WTC11 (cell line): ENCODE data around the gene WNT3A. TPM values are rescaled to one million over a fixed set of nuclear protein-coding genes. Genes with fewer than 3 reads are reported as not detected.

ENCODE experiments used
- ATAC-seq: fragments of 200-7000 bp; cut with Tn5 transposase; 2 replicates; pipeline ENCODE4 v1.10.0; 2021; ENCODE audit warnings: mild to moderate bottlenecking, moderate library complexity
- CTCF ChIA-PET: fragments of 300-600 bp; sonication (Branson Sonifier 250); formaldehyde crosslinking; loops from one replicate; lab custom pipeline; 2021; ENCODE audit warnings: antibody characterized with exemption; lab: Charles Lee
- POLR2A ChIA-PET: fragments of 350-600 bp; sonication (Branson Sonifier 250); formaldehyde crosslinking; loops from one replicate; lab custom pipeline; 2021; ENCODE audit warnings: antibody characterized with exemption; lab: Charles Lee
- DNase-seq: peaks from one replicate; pipeline ENCODE4 v3.0.0; 2021; ENCODE audit warnings: low spot score
- H3K27ac Mint-ChIP-seq: 2 replicates; pipeline ENCODE4 v1.8.0; 2021; ENCODE audit warnings: mixed read lengths
- H3K27me3 Mint-ChIP-seq: 2 replicates; pipeline ENCODE4 v1.8.0; 2021; ENCODE audit warnings: low read depth, mild to moderate bottlenecking, moderate library complexity, mixed read lengths
- H3K36me3 Mint-ChIP-seq: 2 replicates; pipeline ENCODE4 v1.8.0; 2021; ENCODE audit warnings: mixed read lengths
- H3K4me1 Mint-ChIP-seq: 2 replicates; pipeline ENCODE4 v1.8.0; 2022; ENCODE audit warnings: mixed read lengths
- H3K4me3 Mint-ChIP-seq: 2 replicates; pipeline ENCODE4 v1.8.0; 2021; ENCODE audit warnings: mild to moderate bottlenecking, moderate library complexity, mixed read lengths
- H3K9me3 Mint-ChIP-seq: 2 replicates; pipeline ENCODE4 v1.8.0; 2021; ENCODE audit warnings: mixed read lengths
- CBFB ChIP-seq: sonication (generic); formaldehyde crosslinking; IDR thresholded peaks from 2 replicates; pipeline ENCODE4 v1.8.1; 2022; ENCODE audit warnings: mild to moderate bottlenecking, low read depth, missing genetic modification reagents
- CREM ChIP-seq: sonication (generic); formaldehyde crosslinking; IDR thresholded peaks from 2 replicates; pipeline ENCODE4 v1.8.1; 2022; ENCODE audit warnings: mild to moderate bottlenecking, missing genetic modification reagents, moderate library complexity
- EMX1 ChIP-seq: fragments of 250-450 bp; sonication (Bioruptor Pico); IDR thresholded peaks from 2 replicates; pipeline ENCODE4 v1.8.0; 2021; ENCODE audit warnings: mild to moderate bottlenecking
- FOXJ3 ChIP-seq: sonication (generic); formaldehyde crosslinking; IDR thresholded peaks from 2 replicates; pipeline ENCODE4 v1.9.0; 2021; ENCODE audit warnings: missing genetic modification reagents, mild to moderate bottlenecking, borderline replicate concordance
- IRF1 ChIP-seq: sonication (generic); formaldehyde crosslinking; IDR thresholded peaks from 2 replicates; pipeline ENCODE4 v1.8.0; 2023; ENCODE audit warnings: missing genetic modification reagents
- IRF2 ChIP-seq: sonication (generic); formaldehyde crosslinking; IDR thresholded peaks from 2 replicates; pipeline ENCODE4 v1.8.0; 2022; ENCODE audit warnings: low read depth, missing genetic modification reagents, borderline replicate concordance
- MAX ChIP-seq: sonication (generic); formaldehyde crosslinking; IDR thresholded peaks from 2 replicates; pipeline ENCODE4 v1.8.0; 2022; ENCODE audit warnings: mild to moderate bottlenecking, missing genetic modification reagents
- NFATC4 ChIP-seq: fragments of 250-450 bp; sonication (Bioruptor Pico); IDR thresholded peaks from 2 replicates; pipeline ENCODE4 v1.9.0; 2021; ENCODE audit warnings: mild to moderate bottlenecking
- PRRX2 ChIP-seq: fragments of 250-450 bp; sonication (Bioruptor Pico); IDR thresholded peaks from 2 replicates; pipeline ENCODE4 v1.8.0; 2021; ENCODE audit warnings: mild to moderate bottlenecking
- SP1 ChIP-seq: sonication (generic); formaldehyde crosslinking; conservative IDR thresholded peaks from 2 replicates; pipeline ENCODE4 v1.8.1; 2022; ENCODE audit warnings: missing genetic modification reagents
- ZBTB21 ChIP-seq: sonication (generic); formaldehyde crosslinking; IDR thresholded peaks from 2 replicates; pipeline ENCODE4 v1.8.1; 2023; ENCODE audit warnings: mild to moderate bottlenecking, missing genetic modification reagents, borderline replicate concordance
- ZNF263 ChIP-seq: sonication (generic); formaldehyde crosslinking; IDR thresholded peaks from 2 replicates; pipeline ENCODE4 v1.8.1; 2022; ENCODE audit warnings: low read depth, mild to moderate bottlenecking, moderate library complexity, missing genetic modification reagents
- ZNF396 ChIP-seq: fragments of 250-450 bp; sonication (Bioruptor Pico); IDR thresholded peaks from 2 replicates; pipeline ENCODE4 v1.8.0; 2021; ENCODE audit warnings: mild to moderate bottlenecking, moderate library complexity, borderline replicate concordance
- ZNF532 ChIP-seq: fragments of 250-450 bp; sonication (Bioruptor Pico); IDR thresholded peaks from 2 replicates; pipeline ENCODE4 v1.9.0; 2021; ENCODE audit warnings: mild to moderate bottlenecking, borderline replicate concordance
- total RNA-seq: library from RNA; stranded (reverse); gene quantifications from 3 replicates; pipeline ENCODE4 v1.2.3, GENCODE V29; 2021
- TF ChIP-seq, protein P1 (sequence below): fragments of 250-450 bp; sonication (Bioruptor Pico); conservative IDR thresholded peaks from 2 replicates; pipeline ENCODE4 v1.9.0; 2021; ENCODE audit warnings: mild to moderate bottlenecking
- TF ChIP-seq, protein P2 (sequence below): sonication (generic); formaldehyde crosslinking; IDR thresholded peaks from 2 replicates; pipeline ENCODE4 v1.8.0; 2023; ENCODE audit warnings: mild to moderate bottlenecking, missing genetic modification reagents
- TF ChIP-seq, protein P3 (sequence below): sonication (generic); formaldehyde crosslinking; IDR thresholded peaks from 2 replicates; pipeline ENCODE4 v1.8.1; 2022; ENCODE audit warnings: low read depth, missing genetic modification reagents, borderline replicate concordance
- TF ChIP-seq, protein P4 (sequence below): sonication (generic); formaldehyde crosslinking; IDR thresholded peaks from 2 replicates; pipeline ENCODE4 v1.8.0; 2023; ENCODE audit warnings: missing genetic modification reagents, mild to moderate bottlenecking, borderline replicate concordance

WNT3A gene
- total RNA-seq, 1 experiment from 2014 or later = 0.17 TPM

- TF ChIP-seq ZNF532 (CRISPR knock-in tag) (no peak), SP1 (CRISPR knock-in tag) (no peak), ZNF263 (CRISPR knock-in tag) (no peak), ZNF396 (CRISPR knock-in tag) (no peak)
Measured at GRCh38 chr1:228074954-228075730, 68.3 kb downstream of the WNT3A start (continued).

DNA sequence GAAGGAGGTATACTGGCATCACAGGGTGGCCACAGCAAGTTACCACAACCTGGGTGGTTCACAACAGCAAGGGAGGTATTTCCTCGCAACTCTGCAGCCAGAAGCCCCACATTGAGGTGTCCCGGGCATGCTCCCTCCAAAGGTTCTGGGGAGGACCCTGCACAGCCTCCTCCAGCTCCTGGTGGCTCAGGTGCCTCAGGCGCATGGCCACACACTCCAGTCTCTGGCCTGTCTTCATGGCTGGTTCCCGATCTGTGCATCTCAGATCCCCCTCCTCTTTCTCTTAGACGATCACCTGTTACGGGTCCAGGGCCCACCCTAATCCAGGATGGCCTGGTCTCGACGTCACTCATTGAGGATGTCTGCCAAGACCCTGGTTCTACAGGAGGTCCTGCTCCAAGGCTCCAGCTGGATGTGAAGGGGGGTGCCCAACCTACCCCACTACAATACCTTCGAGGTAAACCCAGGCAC, 69.0 kb downstream of the WNT3A start:
- Mint-ChIP-seq H3K4me1 (peaks cover 8% of the 10 kb centered on the region), H3K36me3 (no peaks in the 10 kb centered on the region), H3K9me3 (no peaks in the 10 kb centered on the region), H3K4me3 (no peak overlapping the region), H3K27me3 (peaks cover 98% of the 10 kb centered on the region), H3K27ac (no peak overlapping the region)
- ATAC-seq (no peak), DNase-seq (no peak)
- CTCF ChIA-PET = interaction anchor here (4.7 kb wide), 1 partner anchor 71 kb away, joined by 38 read pairs; no protein-coding TSS in a partner anchor
- POLR2A ChIA-PET = no interaction called here
- TF ChIP-seq NFATC4 (CRISPR knock-in tag) (no peak), CREM (CRISPR knock-in tag) (no peak), FOXJ3 (no peak), EMX1 (CRISPR knock-in tag) (no peak), IRF1 (CRISPR knock-in tag) (no peak), IRF2 (CRISPR knock-in tag) (no peak), ZBTB21 (CRISPR knock-in tag) (no peak), CBFB (CRISPR knock-in tag) (no peak), PRRX2 (CRISPR knock-in tag) (no peak), MAX (CRISPR knock-in tag) (no peak)
- TF ChIP-seq, protein P1, sequence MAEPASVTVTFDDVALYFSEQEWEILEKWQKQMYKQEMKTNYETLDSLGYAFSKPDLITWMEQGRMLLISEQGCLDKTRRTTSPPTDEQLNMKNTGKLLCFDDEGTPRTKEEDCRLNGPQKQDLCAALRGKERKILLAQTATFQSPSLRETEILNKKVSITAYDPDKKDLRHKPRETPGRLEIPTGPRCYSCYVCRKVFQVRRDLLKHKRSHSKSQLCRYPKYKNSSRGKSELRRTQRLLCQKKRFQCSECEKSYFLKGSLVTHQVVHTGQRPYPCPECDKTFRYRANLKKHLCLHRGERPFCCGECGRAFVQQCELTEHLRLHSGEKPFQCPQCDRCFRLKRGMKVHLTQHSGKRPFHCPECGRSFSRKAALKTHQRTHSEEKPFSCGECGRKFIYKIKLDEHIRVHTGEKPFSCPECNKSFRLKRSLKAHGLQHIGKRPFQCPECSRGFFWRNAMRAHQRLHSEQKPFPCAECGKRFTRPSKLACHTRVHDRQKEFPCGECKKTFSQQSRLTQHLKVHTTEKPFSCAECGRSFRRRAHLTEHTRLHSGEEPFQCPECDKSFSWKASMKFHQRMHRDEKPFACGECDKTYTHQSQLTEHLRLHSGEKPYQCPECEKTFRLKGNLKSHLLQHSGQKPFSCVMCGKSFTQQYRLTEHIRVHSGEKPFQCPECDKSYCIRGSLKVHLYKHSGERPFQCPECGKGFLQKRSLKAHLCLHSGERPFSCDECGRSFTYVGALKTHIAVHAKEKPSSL (CRISPR knock-in tag) = no peak
- TF ChIP-seq, protein P2, sequence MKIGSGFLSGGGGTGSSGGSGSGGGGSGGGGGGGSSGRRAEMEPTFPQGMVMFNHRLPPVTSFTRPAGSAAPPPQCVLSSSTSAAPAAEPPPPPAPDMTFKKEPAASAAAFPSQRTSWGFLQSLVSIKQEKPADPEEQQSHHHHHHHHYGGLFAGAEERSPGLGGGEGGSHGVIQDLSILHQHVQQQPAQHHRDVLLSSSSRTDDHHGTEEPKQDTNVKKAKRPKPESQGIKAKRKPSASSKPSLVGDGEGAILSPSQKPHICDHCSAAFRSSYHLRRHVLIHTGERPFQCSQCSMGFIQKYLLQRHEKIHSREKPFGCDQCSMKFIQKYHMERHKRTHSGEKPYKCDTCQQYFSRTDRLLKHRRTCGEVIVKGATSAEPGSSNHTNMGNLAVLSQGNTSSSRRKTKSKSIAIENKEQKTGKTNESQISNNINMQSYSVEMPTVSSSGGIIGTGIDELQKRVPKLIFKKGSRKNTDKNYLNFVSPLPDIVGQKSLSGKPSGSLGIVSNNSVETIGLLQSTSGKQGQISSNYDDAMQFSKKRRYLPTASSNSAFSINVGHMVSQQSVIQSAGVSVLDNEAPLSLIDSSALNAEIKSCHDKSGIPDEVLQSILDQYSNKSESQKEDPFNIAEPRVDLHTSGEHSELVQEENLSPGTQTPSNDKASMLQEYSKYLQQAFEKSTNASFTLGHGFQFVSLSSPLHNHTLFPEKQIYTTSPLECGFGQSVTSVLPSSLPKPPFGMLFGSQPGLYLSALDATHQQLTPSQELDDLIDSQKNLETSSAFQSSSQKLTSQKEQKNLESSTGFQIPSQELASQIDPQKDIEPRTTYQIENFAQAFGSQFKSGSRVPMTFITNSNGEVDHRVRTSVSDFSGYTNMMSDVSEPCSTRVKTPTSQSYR (CRISPR knock-in tag) = no peak
- TF ChIP-seq, protein P3, sequence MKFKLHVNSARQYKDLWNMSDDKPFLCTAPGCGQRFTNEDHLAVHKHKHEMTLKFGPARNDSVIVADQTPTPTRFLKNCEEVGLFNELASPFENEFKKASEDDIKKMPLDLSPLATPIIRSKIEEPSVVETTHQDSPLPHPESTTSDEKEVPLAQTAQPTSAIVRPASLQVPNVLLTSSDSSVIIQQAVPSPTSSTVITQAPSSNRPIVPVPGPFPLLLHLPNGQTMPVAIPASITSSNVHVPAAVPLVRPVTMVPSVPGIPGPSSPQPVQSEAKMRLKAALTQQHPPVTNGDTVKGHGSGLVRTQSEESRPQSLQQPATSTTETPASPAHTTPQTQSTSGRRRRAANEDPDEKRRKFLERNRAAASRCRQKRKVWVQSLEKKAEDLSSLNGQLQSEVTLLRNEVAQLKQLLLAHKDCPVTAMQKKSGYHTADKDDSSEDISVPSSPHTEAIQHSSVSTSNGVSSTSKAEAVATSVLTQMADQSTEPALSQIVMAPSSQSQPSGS (CRISPR knock-in tag) = no peak
- TF ChIP-seq, protein P4, sequence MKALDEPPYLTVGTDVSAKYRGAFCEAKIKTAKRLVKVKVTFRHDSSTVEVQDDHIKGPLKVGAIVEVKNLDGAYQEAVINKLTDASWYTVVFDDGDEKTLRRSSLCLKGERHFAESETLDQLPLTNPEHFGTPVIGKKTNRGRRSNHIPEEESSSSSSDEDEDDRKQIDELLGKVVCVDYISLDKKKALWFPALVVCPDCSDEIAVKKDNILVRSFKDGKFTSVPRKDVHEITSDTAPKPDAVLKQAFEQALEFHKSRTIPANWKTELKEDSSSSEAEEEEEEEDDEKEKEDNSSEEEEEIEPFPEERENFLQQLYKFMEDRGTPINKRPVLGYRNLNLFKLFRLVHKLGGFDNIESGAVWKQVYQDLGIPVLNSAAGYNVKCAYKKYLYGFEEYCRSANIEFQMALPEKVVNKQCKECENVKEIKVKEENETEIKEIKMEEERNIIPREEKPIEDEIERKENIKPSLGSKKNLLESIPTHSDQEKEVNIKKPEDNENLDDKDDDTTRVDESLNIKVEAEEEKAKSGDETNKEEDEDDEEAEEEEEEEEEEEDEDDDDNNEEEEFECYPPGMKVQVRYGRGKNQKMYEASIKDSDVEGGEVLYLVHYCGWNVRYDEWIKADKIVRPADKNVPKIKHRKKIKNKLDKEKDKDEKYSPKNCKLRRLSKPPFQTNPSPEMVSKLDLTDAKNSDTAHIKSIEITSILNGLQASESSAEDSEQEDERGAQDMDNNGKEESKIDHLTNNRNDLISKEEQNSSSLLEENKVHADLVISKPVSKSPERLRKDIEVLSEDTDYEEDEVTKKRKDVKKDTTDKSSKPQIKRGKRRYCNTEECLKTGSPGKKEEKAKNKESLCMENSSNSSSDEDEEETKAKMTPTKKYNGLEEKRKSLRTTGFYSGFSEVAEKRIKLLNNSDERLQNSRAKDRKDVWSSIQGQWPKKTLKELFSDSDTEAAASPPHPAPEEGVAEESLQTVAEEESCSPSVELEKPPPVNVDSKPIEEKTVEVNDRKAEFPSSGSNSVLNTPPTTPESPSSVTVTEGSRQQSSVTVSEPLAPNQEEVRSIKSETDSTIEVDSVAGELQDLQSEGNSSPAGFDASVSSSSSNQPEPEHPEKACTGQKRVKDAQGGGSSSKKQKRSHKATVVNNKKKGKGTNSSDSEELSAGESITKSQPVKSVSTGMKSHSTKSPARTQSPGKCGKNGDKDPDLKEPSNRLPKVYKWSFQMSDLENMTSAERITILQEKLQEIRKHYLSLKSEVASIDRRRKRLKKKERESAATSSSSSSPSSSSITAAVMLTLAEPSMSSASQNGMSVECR = no peak
